Bronchial epithelial cell (primary cell): ENCODE data around the gene PRKCQ. TPM values are rescaled to one million over a fixed set of nuclear protein-coding genes. Genes with fewer than 3 reads are reported as not detected.

Experiments
- DNase-seq: peaks from one replicate; pipeline ENCODE4 v3.0.0-alpha.2; 2010; ENCODE audit warnings: low read depth
- FAIRE-seq: peaks from 2 replicates; lab custom pipeline; 2011; peaks lifted over from hg19 to GRCh38; lab: Jason Lieb, UNC
- H3K27me3 ChIP-seq: 2 replicates; pipeline ENCODE4 v1.5.1; 2011; ENCODE audit warnings: low read length; ENCODE audit not compliant: control insufficient read depth, insufficient read depth
- H3K36me3 ChIP-seq: 2 replicates; pipeline ENCODE4 v1.5.1; 2011; ENCODE audit warnings: low read length; ENCODE audit not compliant: control insufficient read depth, insufficient read depth
- H3K4me3 ChIP-seq: 2 replicates; pipeline ENCODE4 v1.5.1; 2011; ENCODE audit warnings: mild to moderate bottlenecking, low read depth, low read length, control low read depth
- total RNA-seq: library from RNA; depleted of rRNA; stranded (reverse); fragments of >200 nt; gene quantifications from 2 replicates; pipeline ENCODE4 v1.2.1, GENCODE V29; 2014
- TF ChIP-seq, protein P1 (sequence below): IDR thresholded peaks from 2 replicates; pipeline ENCODE4 v1.5.1; 2011; ENCODE audit warnings: mild to moderate bottlenecking, moderate library complexity, low read length, control low read depth, inconsistent platforms; ENCODE audit not compliant: insufficient read depth, severe bottlenecking

Gene PRKCQ
- total RNA-seq, 1 donor from 2014 or later = 2.1 TPM

DNA sequence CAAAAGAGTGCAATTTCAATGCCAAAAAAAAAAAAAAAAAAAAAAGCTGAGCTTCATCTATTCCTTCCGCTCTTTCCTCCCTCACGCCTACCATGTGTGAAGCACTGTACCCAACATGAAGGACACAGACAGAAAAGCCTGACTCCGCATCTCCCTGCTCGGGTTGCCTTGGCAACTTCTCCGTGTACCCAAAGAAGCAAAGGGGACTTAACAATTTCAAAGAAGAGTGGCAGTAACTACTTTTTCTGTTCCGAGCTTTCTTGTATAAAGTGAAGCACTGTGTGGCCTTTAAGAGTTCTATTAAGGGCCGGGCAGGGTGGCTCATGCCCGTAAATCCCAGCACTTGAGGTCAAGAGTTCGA lies 177.7 kb downstream of the PRKCQ start:
- H3K4me3 ChIP-seq = no peak overlapping the region
- FAIRE-seq (no peak), DNase-seq (no peak)
- TF ChIP-seq, protein P1, sequence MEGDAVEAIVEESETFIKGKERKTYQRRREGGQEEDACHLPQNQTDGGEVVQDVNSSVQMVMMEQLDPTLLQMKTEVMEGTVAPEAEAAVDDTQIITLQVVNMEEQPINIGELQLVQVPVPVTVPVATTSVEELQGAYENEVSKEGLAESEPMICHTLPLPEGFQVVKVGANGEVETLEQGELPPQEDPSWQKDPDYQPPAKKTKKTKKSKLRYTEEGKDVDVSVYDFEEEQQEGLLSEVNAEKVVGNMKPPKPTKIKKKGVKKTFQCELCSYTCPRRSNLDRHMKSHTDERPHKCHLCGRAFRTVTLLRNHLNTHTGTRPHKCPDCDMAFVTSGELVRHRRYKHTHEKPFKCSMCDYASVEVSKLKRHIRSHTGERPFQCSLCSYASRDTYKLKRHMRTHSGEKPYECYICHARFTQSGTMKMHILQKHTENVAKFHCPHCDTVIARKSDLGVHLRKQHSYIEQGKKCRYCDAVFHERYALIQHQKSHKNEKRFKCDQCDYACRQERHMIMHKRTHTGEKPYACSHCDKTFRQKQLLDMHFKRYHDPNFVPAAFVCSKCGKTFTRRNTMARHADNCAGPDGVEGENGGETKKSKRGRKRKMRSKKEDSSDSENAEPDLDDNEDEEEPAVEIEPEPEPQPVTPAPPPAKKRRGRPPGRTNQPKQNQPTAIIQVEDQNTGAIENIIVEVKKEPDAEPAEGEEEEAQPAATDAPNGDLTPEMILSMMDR = no peak
- H3K36me3 ChIP-seq = no peaks in the 10 kb centered on the region
- H3K27me3 ChIP-seq = peaks cover 2% of the 10 kb centered on the region

DNA sequence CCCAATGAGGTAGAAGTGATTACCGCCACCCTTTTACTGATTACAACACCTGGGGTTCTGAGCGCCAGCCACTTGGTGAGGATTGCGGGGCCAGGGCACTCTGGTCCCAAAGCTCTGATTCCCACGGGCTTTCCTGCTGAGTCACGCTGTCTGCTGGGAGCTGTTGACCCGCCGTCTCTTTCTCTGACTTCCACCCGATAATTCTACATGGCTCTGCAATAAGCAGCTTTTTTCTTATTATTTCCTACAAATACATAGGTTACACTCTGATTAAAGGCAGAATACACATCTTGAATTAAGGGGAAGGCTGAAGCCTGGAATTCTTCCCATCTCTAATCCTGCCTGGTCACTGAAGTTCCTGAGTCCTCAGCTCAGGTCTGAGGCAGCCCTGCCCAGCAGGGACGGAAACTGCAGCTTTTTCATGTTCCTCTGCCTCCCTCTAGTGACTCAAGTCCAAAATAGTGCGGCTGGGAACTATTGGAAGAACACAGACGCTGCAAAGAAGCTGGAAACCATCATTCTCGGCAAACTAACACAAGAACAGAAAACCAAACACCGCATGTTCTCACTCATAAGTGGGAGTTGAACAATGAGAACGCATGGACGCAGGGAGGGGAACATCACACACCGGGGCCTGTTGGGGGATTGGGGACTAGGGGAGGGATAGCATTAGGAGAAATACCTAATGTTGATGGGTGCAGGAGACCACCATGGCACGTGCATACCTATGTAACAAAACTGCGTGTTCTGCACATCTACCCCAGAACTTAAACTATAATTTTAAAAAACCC lies 178.3 kb downstream of the PRKCQ start:
- TF ChIP-seq, protein P1 = peak; percentile 74
- peak; percentile 92 for FAIRE-seq

DNA sequence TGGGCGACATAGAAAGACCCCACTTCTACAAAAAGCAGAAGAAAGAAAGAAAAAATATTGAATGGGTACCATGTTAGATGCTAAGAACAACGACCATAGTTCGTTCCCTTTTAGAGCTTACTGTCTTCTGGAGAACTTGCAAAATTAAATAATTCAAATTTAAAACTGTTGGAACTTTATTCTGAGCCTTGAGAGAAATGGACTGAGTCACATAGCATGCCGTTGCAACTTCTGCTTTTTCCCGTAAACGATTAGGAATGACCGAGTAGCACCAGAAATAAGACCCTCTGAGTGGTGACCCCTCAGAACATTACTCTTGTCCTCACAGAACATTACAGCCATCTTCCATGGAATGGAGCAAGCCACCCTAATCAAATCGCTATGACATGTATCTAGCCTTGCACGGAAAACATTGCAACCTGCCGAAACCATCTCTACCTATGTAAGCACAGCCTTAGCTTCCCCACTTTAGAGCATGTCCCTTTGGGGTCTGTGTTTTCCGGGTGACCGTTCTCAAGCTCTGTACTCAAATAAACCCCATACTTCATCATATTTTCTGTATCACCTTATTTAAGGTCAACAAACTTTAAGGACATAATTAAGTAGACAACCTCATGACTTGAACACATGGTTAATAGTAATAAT lies 179.1 kb downstream of the PRKCQ start:
- no peak for FAIRE-seq
- no peak overlapping the region for H3K4me3 ChIP-seq
- TF ChIP-seq, protein P1 = no peak

More for the DNA sequence above, 178.3 kb downstream of the PRKCQ start:
- Histone ChIP-seq H3K27me3 (peaks cover 2% of the 10 kb centered on the region), H3K4me3 (peak overlapping the region; percentile 36), H3K36me3 (no peaks in the 10 kb centered on the region)
- DNase-seq = peak; percentile 80

GRCh38 chr10:6400331-6400730 lies 179.7 kb downstream of the PRKCQ start:
- DNase-seq = no peak
- TF ChIP-seq, protein P1 = no peak
- no peaks in the 10 kb centered on the region for H3K36me3 ChIP-seq
- no peak overlapping the region for H3K4me3 ChIP-seq
- FAIRE-seq = no peak
- peaks cover 2% of the 10 kb centered on the region for H3K27me3 ChIP-seq

More for the DNA sequence above, 179.1 kb downstream of the PRKCQ start:
- Histone ChIP-seq H3K27me3 (peaks cover 2% of the 10 kb centered on the region), H3K36me3 (no peaks in the 10 kb centered on the region)
- no peak for DNase-seq

- TF ChIP-seq, protein P1 = no peak
- no peak for FAIRE-seq
These were observed 180.2 kb downstream of the PRKCQ start for GRCh38 chr10:6399879-6400278.

More at GRCh38 chr10:6399879-6400278, 180.2 kb downstream of the PRKCQ start:
- Histone ChIP-seq H3K27me3 (peaks cover 2% of the 10 kb centered on the region), H3K4me3 (no peak overlapping the region), H3K36me3 (no peaks in the 10 kb centered on the region)
- no peak for DNase-seq
